Spinal cord (tissue), 10 donors: Measurements from ENCODE around the gene FKBP9. TPM values are rescaled to one million over a fixed set of nuclear protein-coding genes. Genes with fewer than 3 reads are reported as not detected.
"Not testable (repeated sequence)": the region's sequence is repeated elsewhere in the genome, so short reads cannot be mapped to it uniquely, and the experiment has no call there.

ENCODE experiments used
- DNase-seq, 6 donors: peaks; one replicate each; pipeline versions ENCODE4 v3.0.0 to v3.0.0-alpha.2; 2013 to 2015; ENCODE audit warnings: low spot score in 6 of 6, low read depth in 4 of 6
- H3K27ac ChIP-seq: one replicate; pipeline ENCODE4 v1.5.1; 2013; ENCODE audit warnings: low read depth, low read length, control low read depth
- H3K27me3 ChIP-seq: one replicate; pipeline ENCODE4 v1.6.1; 2013; ENCODE audit warnings: low read length; ENCODE audit not compliant: control insufficient read depth, insufficient read depth
- H3K36me3 ChIP-seq: one replicate; pipeline ENCODE4 v1.6.1; 2013; ENCODE audit warnings: low read length; ENCODE audit not compliant: control insufficient read depth, insufficient read depth
- H3K4me1 ChIP-seq: one replicate; pipeline ENCODE4 v1.6.1; 2013; ENCODE audit warnings: low read length; ENCODE audit not compliant: control insufficient read depth, insufficient read depth
- H3K4me3 ChIP-seq: one replicate; pipeline ENCODE4 v1.5.1; 2013; ENCODE audit warnings: low read depth, low read length, control low read depth
- H3K9me3 ChIP-seq: one replicate; pipeline ENCODE4 v1.6.1; 2013; ENCODE audit warnings: low read length; ENCODE audit not compliant: control insufficient read depth, insufficient read depth
- WGBS: methylation state at CpG from one replicate; pipeline ENCODE4 v1.1.5; 2013; ENCODE audit warnings: missing lambda C conversion rate; ENCODE audit not compliant: insufficient coverage; 5-methylcytosine and 5-hydroxymethylcytosine counted together
- polyA plus RNA-seq, 2 donors: library from polyadenylated mRNA; unstranded; fragments of 120-200 nt; gene quantifications; one replicate each; pipeline ENCODE4 v1.2.1, GENCODE V29; 2013; ENCODE audit not compliant: insufficient read length in 2 of 2
- total RNA-seq, 2 donors: library from RNA; depleted of rRNA in 1 of 2; stranded (reverse); fragments of 120-200 nt in 1 of 2; fragments of >200 nt in 1 of 2; gene quantifications; one replicate each; pipeline versions ENCODE4 v1.2.3 to v1.2.4, GENCODE V29; 2013 to 2014
- donor health status: healthy.

FKBP9 gene
- total and polyA plus RNA-seq, 4 donors, result 75.2 to 118 (median 99.1) TPM

GRCh38 chr7:33003111-33003510 is 45.9 kb downstream of the FKBP9 start:
- not testable (repeated sequence) for H3K36me3 ChIP-seq, H3K4me3 ChIP-seq, H3K27ac ChIP-seq, H3K4me1 ChIP-seq, H3K9me3 ChIP-seq, H3K27me3 ChIP-seq
- DNase-seq, result peak in 1 of 6 donors; percentile 21

GRCh38 chr7:33004104-33004616 is 46.9 kb downstream of the FKBP9 start:
- H3K4me1 ChIP-seq, H3K9me3 ChIP-seq, H3K27ac ChIP-seq, H3K27me3 ChIP-seq, H3K36me3 ChIP-seq, DNase-seq, H3K4me3 ChIP-seq: not testable (repeated sequence)
- 88% methylated on average over 10 of the region's 10 CpGs for WGBS

- not testable (repeated sequence) for H3K4me3 ChIP-seq, DNase-seq, H3K27ac ChIP-seq, H3K4me1 ChIP-seq, H3K9me3 ChIP-seq, H3K27me3 ChIP-seq, H3K36me3 ChIP-seq
- 92% methylated on average over 7 of the region's 8 CpGs for WGBS
Measured at GRCh38 chr7:33005193-33005592, 48.0 kb downstream of the FKBP9 start.

GRCh38 chr7:33005690-33006089 is 48.5 kb downstream of the FKBP9 start:
- not testable (repeated sequence) for H3K4me3 ChIP-seq, H3K36me3 ChIP-seq, DNase-seq, H3K9me3 ChIP-seq, H3K27ac ChIP-seq, H3K27me3 ChIP-seq, H3K4me1 ChIP-seq
- no CpG with 5 or more reads among the region's 4 CpGs for WGBS

GRCh38 chr7:33009734-33010133 is 52.5 kb downstream of the FKBP9 start:
- Histone ChIP-seq H3K9me3 (no peaks in the 10 kb centered on the region), H3K36me3 (peaks cover 6% of the 10 kb centered on the region), H3K27ac (no peak overlapping the region), H3K4me1 (no peaks in the 10 kb centered on the region), H3K4me3 (no peak overlapping the region), H3K27me3 (no peaks in the 10 kb centered on the region)
- no peak for DNase-seq
- 86% methylated on average over 1 of the region's 2 CpGs for WGBS

- no peak for DNase-seq
- Histone ChIP-seq H3K36me3 (peaks cover 16% of the 10 kb centered on the region), H3K4me1 (no peaks in the 10 kb centered on the region)
Measured at GRCh38 chr7:33012364-33012763, 55.1 kb downstream of the FKBP9 start.

GRCh38 chr7:33024189-33024757 is 67.0 kb downstream of the FKBP9 start:
- Histone ChIP-seq H3K27ac (no peak overlapping the region), H3K4me1 (no peaks in the 10 kb centered on the region), H3K36me3 (peaks cover 18% of the 10 kb centered on the region), H3K9me3 (no peaks in the 10 kb centered on the region), H3K4me3 (no peak overlapping the region), H3K27me3 (no peaks in the 10 kb centered on the region)
- 100% methylated on average over 1 of the region's 4 CpGs for WGBS
- DNase-seq, result no peak

More at GRCh38 chr7:33012364-33012763, 55.1 kb downstream of the FKBP9 start:
- H3K4me3 ChIP-seq, result no peak overlapping the region
- H3K27ac ChIP-seq, result no peak overlapping the region
- H3K27me3 ChIP-seq, result no peaks in the 10 kb centered on the region
- H3K9me3 ChIP-seq, result no peaks in the 10 kb centered on the region

- WGBS, result no CpG with 5 or more reads among the region's 2 CpGs
- no peaks in the 10 kb centered on the region for H3K9me3 ChIP-seq
- H3K4me3 ChIP-seq, result no peak overlapping the region
- no peaks in the 10 kb centered on the region for H3K27me3 ChIP-seq
- no peaks in the 10 kb centered on the region for H3K36me3 ChIP-seq
- H3K27ac ChIP-seq, result no peak overlapping the region
- no peaks in the 10 kb centered on the region for H3K4me1 ChIP-seq
- no peak for DNase-seq
Measured at GRCh38 chr7:33035776-33036175, 78.5 kb downstream of the FKBP9 start.

- Histone ChIP-seq H3K27me3 (no peaks in the 10 kb centered on the region), H3K4me3 (no peak overlapping the region), H3K36me3 (no peaks in the 10 kb centered on the region), H3K27ac (no peak overlapping the region), H3K9me3 (no peaks in the 10 kb centered on the region), H3K4me1 (no peaks in the 10 kb centered on the region)
- DNase-seq, result no peak
- no CpG with 5 or more reads among the region's 2 CpGs for WGBS
Measured at GRCh38 chr7:33038639-33039038, 81.4 kb downstream of the FKBP9 start.

- WGBS, result no CpG with 5 or more reads among the region's 5 CpGs
- H3K4me3 ChIP-seq, result peak overlapping the region; percentile 24
Measured at GRCh38 chr7:33039257-33039902, 82.1 kb downstream of the FKBP9 start.

More at GRCh38 chr7:33039257-33039902, 82.1 kb downstream of the FKBP9 start:
- no peak for DNase-seq
- Histone ChIP-seq H3K4me1 (no peaks in the 10 kb centered on the region), H3K36me3 (no peaks in the 10 kb centered on the region), H3K9me3 (no peaks in the 10 kb centered on the region), H3K27me3 (no peaks in the 10 kb centered on the region), H3K27ac (no peak overlapping the region)
